DND-41 (cell line): ENCODE results near the gene KCNIP4.

Source experiments
- ATAC-seq: fragments of 200-7000 bp; cut with Tn5 transposase; 3 replicates; pipeline ENCODE4 v1.9.1; 2021; ENCODE audit warnings: low read depth; ENCODE audit not compliant: insufficient read depth
- DNase-seq: peaks from one replicate; pipeline ENCODE4 v3.0.0-alpha.2; 2020
- H2AFZ ChIP-seq: 2 replicates; pipeline ENCODE4 v1.6.0; 2012; ENCODE audit warnings: low read depth, low read length
- H3K27ac ChIP-seq: 2 replicates; pipeline ENCODE4 v1.5.1; 2012; ENCODE audit warnings: low read length, inconsistent platforms
- H3K27me3 ChIP-seq: fragments of 200-600 bp; sonication (generic); 2 replicates; pipeline ENCODE4 v1.6.0; 2012; ENCODE audit warnings: low read length, mild to moderate bottlenecking, inconsistent platforms; ENCODE audit not compliant: insufficient read depth, poor library complexity
- H3K36me3 ChIP-seq: 2 replicates; pipeline ENCODE4 v1.5.1; 2012; ENCODE audit warnings: low read length, inconsistent platforms; ENCODE audit not compliant: insufficient read depth
- H3K4me1 ChIP-seq: 2 replicates; pipeline ENCODE4 v1.5.1; 2012; ENCODE audit warnings: mild to moderate bottlenecking, low read length; ENCODE audit not compliant: insufficient read depth
- H3K4me2 ChIP-seq: 2 replicates; pipeline ENCODE4 v1.6.0; 2012; ENCODE audit warnings: mild to moderate bottlenecking, moderate library complexity, low read length, inconsistent platforms; ENCODE audit not compliant: insufficient read depth
- H3K4me3 ChIP-seq, 2 experiments: fragments of 200-600 bp in 1 of 2; shearing (Covaris generic) in 1 of 2; 2 replicates each; pipeline ENCODE4 v1.5.1; 2012 to 2016; ENCODE audit warnings: inconsistent platforms in 2 of 2, low read length in 2 of 2, mild to moderate bottlenecking in 2 of 2, low read depth in 1 of 2, moderate library complexity in 1 of 2
- H3K79me2 ChIP-seq: 2 replicates; pipeline ENCODE4 v1.6.0; 2012; ENCODE audit warnings: low read length, inconsistent platforms; ENCODE audit not compliant: insufficient read depth
- H3K9ac ChIP-seq: 2 replicates; pipeline ENCODE4 v1.6.0; 2012; ENCODE audit warnings: low read depth, mild to moderate bottlenecking, inconsistent platforms, low read length, moderate library complexity
- H3K9me3 ChIP-seq: 2 replicates; pipeline ENCODE4 v1.5.1; 2012; ENCODE audit warnings: low read length, moderate library complexity, mild to moderate bottlenecking, inconsistent platforms; ENCODE audit not compliant: insufficient read depth, severe bottlenecking
- H4K20me1 ChIP-seq: 2 replicates; pipeline ENCODE4 v1.6.0; 2012; ENCODE audit warnings: low read length; ENCODE audit not compliant: insufficient read depth
- CTCF ChIP-seq: IDR thresholded peaks from 2 replicates; pipeline ENCODE4 v1.5.1; 2012; ENCODE audit warnings: borderline replicate concordance, low read length, moderate library complexity, mild to moderate bottlenecking; ENCODE audit not compliant: poor library complexity, severe bottlenecking; ENCODE audit errors: extremely low read depth
- EZH2 ChIP-seq: IDR thresholded peaks from 3 replicates; pipeline ENCODE4 v1.6.1; 2012; ENCODE audit warnings: borderline replicate concordance, low read depth, mild to moderate bottlenecking, moderate library complexity, low read length, inconsistent platforms; ENCODE audit not compliant: severe bottlenecking

Gene KCNIP4

GRCh38 chr4:21763855-21764254 lies 184.7 kb downstream of the KCNIP4 start:
- Histone ChIP-seq H3K79me2 (no peaks in the 10 kb centered on the region), H2AFZ (no peak overlapping the region), H3K4me1 (no peaks in the 10 kb centered on the region), H4K20me1 (no peaks in the 10 kb centered on the region), H3K36me3 (no peaks in the 10 kb centered on the region), H3K9ac (no peak overlapping the region), H3K4me2 (no peak overlapping the region), H3K4me3 (no peak overlapping the region), H3K27me3 (no peaks in the 10 kb centered on the region), H3K9me3 (no peaks in the 10 kb centered on the region), H3K27ac (no peak overlapping the region)
- no peak for DNase-seq
- no peak for TF ChIP-seq EZH2
- no peak for TF ChIP-seq CTCF
- no peak for ATAC-seq

GRCh38 chr4:21757248-21757647 lies 191.3 kb downstream of the KCNIP4 start:
- no peak overlapping the region for H3K27ac ChIP-seq
- ATAC-seq, result no peak
- H3K4me2 ChIP-seq, result no peak overlapping the region
- H3K27me3 ChIP-seq, result no peaks in the 10 kb centered on the region
- H4K20me1 ChIP-seq, result no peaks in the 10 kb centered on the region
- no peaks in the 10 kb centered on the region for H3K36me3 ChIP-seq
- no peaks in the 10 kb centered on the region for H3K4me1 ChIP-seq
- H2AFZ ChIP-seq, result no peak overlapping the region
- no peak for TF ChIP-seq EZH2
- TF ChIP-seq CTCF, result no peak
- no peaks in the 10 kb centered on the region for H3K9me3 ChIP-seq
- H3K9ac ChIP-seq, result no peak overlapping the region
- no peaks in the 10 kb centered on the region for H3K79me2 ChIP-seq
- no peak overlapping the region for H3K4me3 ChIP-seq
- DNase-seq, result no peak

- H4K20me1 ChIP-seq, result no peaks in the 10 kb centered on the region
- no peaks in the 10 kb centered on the region for H3K4me1 ChIP-seq
- no peak for ATAC-seq
- H2AFZ ChIP-seq, result no peak overlapping the region
- no peaks in the 10 kb centered on the region for H3K36me3 ChIP-seq
- TF ChIP-seq CTCF (no peak), EZH2 (no peak)
- H3K27ac ChIP-seq, result no peak overlapping the region
- no peaks in the 10 kb centered on the region for H3K79me2 ChIP-seq
- no peak overlapping the region for H3K9ac ChIP-seq
- H3K4me2 ChIP-seq, result no peak overlapping the region
- H3K9me3 ChIP-seq, result no peaks in the 10 kb centered on the region
- no peaks in the 10 kb centered on the region for H3K27me3 ChIP-seq
- no peak overlapping the region for H3K4me3 ChIP-seq
- no peak for DNase-seq
These were observed 195.3 kb downstream of the KCNIP4 start for GRCh38 chr4:21753084-21753760.
